Lower lobe of right lung (tissue), 2 donors: ENCODE measurements around the gene DUSP22. TPM values are rescaled to one million over a fixed set of nuclear protein-coding genes. Genes with fewer than 3 reads are reported as not detected.
"Not testable (repeated sequence)": the region's sequence is repeated elsewhere in the genome, so short reads cannot be mapped to it uniquely, and the experiment has no call there.

Experiments
- ATAC-seq, 2 donors: fragments of 200-7000 bp; cut with Tn5 transposase; one replicate each; pipeline ENCODE4 v1.9.1; 2020 to 2022; ENCODE audit warnings: mild to moderate bottlenecking in 2 of 2, moderate library complexity in 2 of 2
- DNase-seq: peaks from one replicate; pipeline ENCODE4 v3.0.0-alpha.2; 2020
- H3K27ac ChIP-seq: fragments of 200-600 bp; one replicate; pipeline ENCODE4 v1.8.0; 2022
- H3K27me3 ChIP-seq: fragments of 200-600 bp; one replicate; pipeline ENCODE4 v1.8.0; 2022; ENCODE audit warnings: low read depth
- H3K36me3 ChIP-seq: fragments of 200-600 bp; one replicate; pipeline ENCODE4 v1.8.0; 2022; ENCODE audit warnings: mild to moderate bottlenecking
- H3K4me1 ChIP-seq: fragments of 200-600 bp; one replicate; pipeline ENCODE4 v1.8.0; 2022
- H3K4me3 ChIP-seq: fragments of 200-600 bp; one replicate; pipeline ENCODE4 v1.8.0; 2022; ENCODE audit warnings: mild to moderate bottlenecking
- H3K9me3 ChIP-seq: fragments of 200-600 bp; one replicate; pipeline ENCODE4 v1.8.0; 2022
- CTCF ChIP-seq: fragments of 200-600 bp; IDR thresholded peaks from one replicate; pipeline ENCODE4 v1.8.0; 2022; ENCODE audit warnings: antibody characterized with exemption, mild to moderate bottlenecking
- intact Hi-C: fragments of 100-400 bp; cut with DNase I; formaldehyde crosslinking; loops from one replicate; pipeline ENCODE4 v1.11.0; 2022
- total RNA-seq: library from RNA; stranded (reverse); fragmentation: NEBNext Ultra II Directional; extraction: Animal tissue kit (Norgen Biotek cat#: 25700); gene quantifications from one replicate; pipeline ENCODE4 v1.2.1, GENCODE V29; 2021
- donor health status: DM: no; HTN: yes; CAD: no; lungs with severe emphysema.

The DUSP22 gene
- total RNA-seq, 1 donor from 2014 or later = 66.4 TPM

- H3K27me3 ChIP-seq = peaks cover 41% of the 10 kb centered on the region
- DNase-seq = no peak
Measured at GRCh38 chr6:373031-373430, 80.7 kb downstream of the DUSP22 start.

GRCh38 chr6:373773-374724 is 81.8 kb downstream of the DUSP22 start:
- H3K9me3 ChIP-seq = no peaks in the 10 kb centered on the region
- peak; percentile 47 to 60 for ATAC-seq
- no peak for DNase-seq
- H3K4me1 ChIP-seq = peaks cover 26% of the 10 kb centered on the region
- peaks cover 33% of the 10 kb centered on the region for H3K27me3 ChIP-seq
- H3K4me3 ChIP-seq = peak overlapping the region; percentile 1
- no peaks in the 10 kb centered on the region for H3K36me3 ChIP-seq
- no peak for TF ChIP-seq CTCF
- H3K27ac ChIP-seq = no peak overlapping the region
- intact Hi-C loops = no loop called here

More at GRCh38 chr6:373031-373430, 80.7 kb downstream of the DUSP22 start:
- Histone ChIP-seq H3K4me3 (no peak overlapping the region), H3K36me3 (no peaks in the 10 kb centered on the region), H3K9me3 (no peaks in the 10 kb centered on the region), H3K27ac (no peak overlapping the region), H3K4me1 (peaks cover 26% of the 10 kb centered on the region)
- TF ChIP-seq CTCF = no peak
- ATAC-seq = peak; percentile 4 to 8
- intact Hi-C loops = no loop called here

- intact Hi-C loops = no loop called here
- H3K27me3 ChIP-seq = peaks cover 30% of the 10 kb centered on the region
- ATAC-seq = no peak
- no peak overlapping the region for H3K27ac ChIP-seq
- no peak overlapping the region for H3K4me3 ChIP-seq
- peaks cover 26% of the 10 kb centered on the region for H3K4me1 ChIP-seq
- DNase-seq = no peak
- no peak for TF ChIP-seq CTCF
- H3K36me3 ChIP-seq = no peaks in the 10 kb centered on the region
- H3K9me3 ChIP-seq = no peaks in the 10 kb centered on the region
Measured at GRCh38 chr6:374956-375355, 82.7 kb downstream of the DUSP22 start.

- Histone ChIP-seq H3K27ac (no peak overlapping the region), H3K4me3 (no peak overlapping the region), H3K27me3 (peaks cover 34% of the 10 kb centered on the region), H3K36me3 (no peaks in the 10 kb centered on the region), H3K9me3 (no peaks in the 10 kb centered on the region), H3K4me1 (peaks cover 26% of the 10 kb centered on the region)
- no peak for ATAC-seq
- no peak for TF ChIP-seq CTCF
- intact Hi-C loops = no loop called here
- DNase-seq = no peak
Measured at GRCh38 chr6:376827-377640, 84.7 kb downstream of the DUSP22 start.

GRCh38 chr6:377641-378020 is 85.3 kb downstream of the DUSP22 start:
- H3K4me3 ChIP-seq, H3K9me3 ChIP-seq, H3K27ac ChIP-seq, DNase-seq, H3K36me3 ChIP-seq, intact Hi-C loops, ATAC-seq: not testable (repeated sequence)
- peaks cover 23% of the 10 kb centered on the region for H3K4me1 ChIP-seq
- peaks cover 29% of the 10 kb centered on the region for H3K27me3 ChIP-seq
